HG03457 (cell line): ENCODE results near the gene GPATCH8.
"Not testable (repeated sequence)": the region's sequence is repeated elsewhere in the genome, so short reads cannot be mapped to it uniquely, and the experiment has no call there.

Source experiments
- ATAC-seq: cut with Tn5 transposase; IDR thresholded peaks from one replicate; pipeline ENCODE4 v1.9.1; 2021; ENCODE audit warnings: moderate number of reproducible peaks; ENCODE audit not compliant: unreplicated experiment

The GPATCH8 gene

GRCh38 chr17:44378171-44378705 lies 125.0 kb downstream of the GPATCH8 start:
- ATAC-seq = no peak

GRCh38 chr17:44376779-44377178 lies 126.4 kb downstream of the GPATCH8 start:
- ATAC-seq = no peak

GRCh38 chr17:44376124-44376523 lies 127.1 kb downstream of the GPATCH8 start:
- no peak for ATAC-seq

- ATAC-seq = no peak
Measured at GRCh38 chr17:44375196-44376017, 127.8 kb downstream of the GPATCH8 start.

- ATAC-seq = no peak
Measured at GRCh38 chr17:44374306-44375195, 128.7 kb downstream of the GPATCH8 start.

GRCh38 chr17:44372036-44372435 lies 131.2 kb downstream of the GPATCH8 start:
- no peak for ATAC-seq

- ATAC-seq = not testable (repeated sequence)
Measured at GRCh38 chr17:44369414-44370023, 133.7 kb downstream of the GPATCH8 start.

- not testable (repeated sequence) for ATAC-seq
Measured at GRCh38 chr17:44368391-44369243, 134.6 kb downstream of the GPATCH8 start.

- no peak for ATAC-seq
Measured at GRCh38 chr17:44367231-44367979, 135.8 kb downstream of the GPATCH8 start.

- ATAC-seq = not testable (repeated sequence)
Measured at GRCh38 chr17:44365051-44365450, 138.2 kb downstream of the GPATCH8 start.

GRCh38 chr17:44363613-44364159 lies 139.5 kb downstream of the GPATCH8 start, which contains the start of gene FAM171A2:
Gene FAM171A2, minus strand, starts transcription at chr17:44363853. Its CDS starts 139 bp downstream, at chr17:44363714.
- no peak for ATAC-seq

GRCh38 chr17:44362949-44363612 lies 140.1 kb downstream of the GPATCH8 start:
- no peak for ATAC-seq

- ATAC-seq = no peak
Measured at GRCh38 chr17:44362459-44362948, 140.7 kb downstream of the GPATCH8 start.

- no peak for ATAC-seq
Measured at GRCh38 chr17:44361292-44362260, 141.6 kb downstream of the GPATCH8 start.

GRCh38 chr17:44360826-44361225 lies 142.4 kb downstream of the GPATCH8 start:
- no peak for ATAC-seq

- ATAC-seq = no peak
Measured at GRCh38 chr17:44360144-44360533, 143.1 kb downstream of the GPATCH8 start.

GRCh38 chr17:44359458-44360143 lies 143.6 kb downstream of the GPATCH8 start:
- no peak for ATAC-seq
